Measurements from ENCODE around the gene PIK3C2G. TPM values are rescaled to one million over a fixed set of nuclear protein-coding genes. Genes with fewer than 3 reads are reported as not detected.

PIK3C2G gene
- polyA plus RNA-seq, 1 of the 3 experiments (the other 2 are of a cell fraction), result 0.02 TPM

GRCh38 chr12:18430425-18431048, 169.2 kb downstream of the PIK3C2G start (continued):
- TF ChIP-seq EZH2phosphoT487 (IDR thresholded peaks at IDR 0.05; ENCODE audit: borderline replicate concordance, low read depth) (no peak), MXI1 (IDR thresholded peaks at IDR 0.05; ENCODE audit: low read depth, low read length) (no peak), RFX5 (IDR thresholded peaks at IDR 0.05; ENCODE audit: low read length) (no peak), ZBTB33 (IDR thresholded peaks at IDR 0.05; ENCODE audit: borderline replicate concordance, low read depth) (no peak), CTCF (IDR thresholded peaks at IDR 0.05) (peak; percentile 92)

DNA sequence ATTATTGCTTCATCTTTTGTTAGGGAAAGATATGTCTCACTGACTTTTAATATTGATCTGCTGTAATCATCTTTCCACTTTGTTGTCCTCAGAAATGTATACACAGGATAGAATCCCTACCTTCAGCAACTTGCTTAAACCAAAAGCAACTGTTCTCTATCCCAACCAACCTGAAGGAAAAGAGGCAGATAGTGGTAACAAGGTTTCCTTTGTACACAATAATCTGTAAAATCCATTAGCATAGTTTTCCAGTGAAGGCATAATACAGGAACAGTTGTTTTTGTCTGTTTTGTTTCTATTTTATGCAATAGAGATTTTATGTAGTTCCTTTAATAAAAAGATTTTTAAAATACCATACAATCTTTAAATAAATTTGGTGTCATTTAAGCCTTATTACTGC, 170.5 kb downstream of the PIK3C2G start:
- H3K27me3 ChIP-seq (ENCODE audit: insufficient read depth), result no peaks in the 10 kb centered on the region
- H3K27ac ChIP-seq (ENCODE audit: low read depth in 2 of 2, low read length in 1 of 2), result no peak overlapping the region
- no peaks in the 10 kb centered on the region for H4K20me1 ChIP-seq (ENCODE audit: insufficient read depth)
- no peak overlapping the region for H3K4me3 ChIP-seq (ENCODE audit: low read depth in 2 of 2, low read length in 1 of 2)
- H3K9ac ChIP-seq, result no peak overlapping the region
- H2AFZ ChIP-seq (ENCODE audit: low read depth), result no peak overlapping the region
- DNase-seq, result no peak
- no peaks in the 10 kb centered on the region for H3K79me2 ChIP-seq (ENCODE audit: insufficient read depth)
- H3K4me2 ChIP-seq, result no peak overlapping the region
- H3K4me1 ChIP-seq (ENCODE audit: control insufficient read depth in 1 of 2, insufficient read depth in 2 of 2, low read depth in 1 of 2, low read length in 1 of 2), result no peaks in the 10 kb centered on the region
- H3K9me2 ChIP-seq, result no peaks in the 10 kb centered on the region
- no peaks in the 10 kb centered on the region for H3K36me3 ChIP-seq (replicated peaks in 1 of 2; ENCODE audit: control insufficient read depth in 1 of 2, insufficient read depth in 2 of 2, low read length in 1 of 2)
- ChIA-PET POLR2A (no interaction called here), CTCF (interaction anchor here (0.6 kb wide), 1 partner anchor 345 kb away, joined by 3 read pairs; no protein-coding TSS in a partner anchor)
- no peaks in the 10 kb centered on the region for H3F3A ChIP-seq (replicated peaks; ENCODE audit: insufficient read depth)
- TF ChIP-seq, protein P1, sequence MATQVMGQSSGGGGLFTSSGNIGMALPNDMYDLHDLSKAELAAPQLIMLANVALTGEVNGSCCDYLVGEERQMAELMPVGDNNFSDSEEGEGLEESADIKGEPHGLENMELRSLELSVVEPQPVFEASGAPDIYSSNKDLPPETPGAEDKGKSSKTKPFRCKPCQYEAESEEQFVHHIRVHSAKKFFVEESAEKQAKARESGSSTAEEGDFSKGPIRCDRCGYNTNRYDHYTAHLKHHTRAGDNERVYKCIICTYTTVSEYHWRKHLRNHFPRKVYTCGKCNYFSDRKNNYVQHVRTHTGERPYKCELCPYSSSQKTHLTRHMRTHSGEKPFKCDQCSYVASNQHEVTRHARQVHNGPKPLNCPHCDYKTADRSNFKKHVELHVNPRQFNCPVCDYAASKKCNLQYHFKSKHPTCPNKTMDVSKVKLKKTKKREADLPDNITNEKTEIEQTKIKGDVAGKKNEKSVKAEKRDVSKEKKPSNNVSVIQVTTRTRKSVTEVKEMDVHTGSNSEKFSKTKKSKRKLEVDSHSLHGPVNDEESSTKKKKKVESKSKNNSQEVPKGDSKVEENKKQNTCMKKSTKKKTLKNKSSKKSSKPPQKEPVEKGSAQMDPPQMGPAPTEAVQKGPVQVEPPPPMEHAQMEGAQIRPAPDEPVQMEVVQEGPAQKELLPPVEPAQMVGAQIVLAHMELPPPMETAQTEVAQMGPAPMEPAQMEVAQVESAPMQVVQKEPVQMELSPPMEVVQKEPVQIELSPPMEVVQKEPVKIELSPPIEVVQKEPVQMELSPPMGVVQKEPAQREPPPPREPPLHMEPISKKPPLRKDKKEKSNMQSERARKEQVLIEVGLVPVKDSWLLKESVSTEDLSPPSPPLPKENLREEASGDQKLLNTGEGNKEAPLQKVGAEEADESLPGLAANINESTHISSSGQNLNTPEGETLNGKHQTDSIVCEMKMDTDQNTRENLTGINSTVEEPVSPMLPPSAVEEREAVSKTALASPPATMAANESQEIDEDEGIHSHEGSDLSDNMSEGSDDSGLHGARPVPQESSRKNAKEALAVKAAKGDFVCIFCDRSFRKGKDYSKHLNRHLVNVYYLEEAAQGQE (IDR thresholded peaks at IDR 0.05; ENCODE audit: low read depth, low read length), result no peak
- no peak for TF ChIP-seq JUND (IDR thresholded peaks at IDR 0.05)
- H3K9me3 ChIP-seq, result no peaks in the 10 kb centered on the region

Measured in SK-N-SH (cell line).